Endothelial cell of umbilical vein (primary cell): ENCODE results near the gene SERPINB5.

Source experiments
- MYC ChIP-seq: IDR thresholded peaks from one replicate; pipeline ENCODE4 v1.6.1; 2011; ENCODE audit warnings: mild to moderate bottlenecking, low read depth, low read length
- POLR2A ChIP-seq: IDR thresholded peaks from 2 replicates; pipeline ENCODE4 v1.6.1; 2012; ENCODE audit warnings: low read depth, mild to moderate bottlenecking, control low read depth, low read length
- TF ChIP-seq, protein P1 (sequence below), 2 donors: IDR thresholded peaks; 1 replicate in 1 of 2; 2 replicates in 1 of 2; pipeline ENCODE4 v1.5.1; 2011; ENCODE audit warnings: low read length in 2 of 2, mild to moderate bottlenecking in 2 of 2, moderate library complexity in 2 of 2, control low read depth in 1 of 2, inconsistent platforms in 1 of 2, low read depth in 1 of 2; ENCODE audit not compliant: insufficient read depth in 1 of 2; ENCODE audit errors: extremely low read depth in 1 of 2
- TF ChIP-seq, protein P2 (sequence below): IDR thresholded peaks from 2 replicates; pipeline ENCODE4 v1.6.1; 2011; ENCODE audit not compliant: insufficient read depth, insufficient read length

DNA sequence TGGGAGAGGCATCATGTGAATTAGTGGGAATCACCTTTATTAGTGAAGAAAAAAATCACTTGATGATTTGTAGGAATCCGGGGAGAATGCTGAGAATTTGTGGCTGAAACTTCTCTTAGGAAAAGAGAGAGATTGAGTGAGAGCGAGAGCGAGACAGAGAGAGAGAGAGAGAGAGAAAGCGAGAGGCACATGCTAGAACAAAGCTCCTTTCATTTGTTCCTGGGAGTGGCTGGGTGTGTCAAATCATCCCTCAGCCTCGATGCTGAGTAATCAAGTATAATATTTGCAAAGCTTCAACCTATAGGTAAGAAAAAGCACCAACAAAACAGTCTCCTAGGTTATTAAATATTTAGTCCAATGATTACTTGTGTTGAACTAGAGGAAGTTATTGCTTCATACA, 4.4 kb upstream of the SERPINB5 start:
- TF ChIP-seq POLR2A = no peak
- TF ChIP-seq MYC = no peak
- TF ChIP-seq, protein P1, sequence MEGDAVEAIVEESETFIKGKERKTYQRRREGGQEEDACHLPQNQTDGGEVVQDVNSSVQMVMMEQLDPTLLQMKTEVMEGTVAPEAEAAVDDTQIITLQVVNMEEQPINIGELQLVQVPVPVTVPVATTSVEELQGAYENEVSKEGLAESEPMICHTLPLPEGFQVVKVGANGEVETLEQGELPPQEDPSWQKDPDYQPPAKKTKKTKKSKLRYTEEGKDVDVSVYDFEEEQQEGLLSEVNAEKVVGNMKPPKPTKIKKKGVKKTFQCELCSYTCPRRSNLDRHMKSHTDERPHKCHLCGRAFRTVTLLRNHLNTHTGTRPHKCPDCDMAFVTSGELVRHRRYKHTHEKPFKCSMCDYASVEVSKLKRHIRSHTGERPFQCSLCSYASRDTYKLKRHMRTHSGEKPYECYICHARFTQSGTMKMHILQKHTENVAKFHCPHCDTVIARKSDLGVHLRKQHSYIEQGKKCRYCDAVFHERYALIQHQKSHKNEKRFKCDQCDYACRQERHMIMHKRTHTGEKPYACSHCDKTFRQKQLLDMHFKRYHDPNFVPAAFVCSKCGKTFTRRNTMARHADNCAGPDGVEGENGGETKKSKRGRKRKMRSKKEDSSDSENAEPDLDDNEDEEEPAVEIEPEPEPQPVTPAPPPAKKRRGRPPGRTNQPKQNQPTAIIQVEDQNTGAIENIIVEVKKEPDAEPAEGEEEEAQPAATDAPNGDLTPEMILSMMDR (IDR thresholded peaks at IDR 0.05; ENCODE audit: extremely low read depth in 1 of 2, insufficient read depth in 1 of 2, low read depth in 1 of 2, low read length in 2 of 2) = no peak
- TF ChIP-seq, protein P2, sequence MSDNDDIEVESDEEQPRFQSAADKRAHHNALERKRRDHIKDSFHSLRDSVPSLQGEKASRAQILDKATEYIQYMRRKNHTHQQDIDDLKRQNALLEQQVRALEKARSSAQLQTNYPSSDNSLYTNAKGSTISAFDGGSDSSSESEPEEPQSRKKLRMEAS = no peak
